ENCODE data around the gene APP.

DNA sequence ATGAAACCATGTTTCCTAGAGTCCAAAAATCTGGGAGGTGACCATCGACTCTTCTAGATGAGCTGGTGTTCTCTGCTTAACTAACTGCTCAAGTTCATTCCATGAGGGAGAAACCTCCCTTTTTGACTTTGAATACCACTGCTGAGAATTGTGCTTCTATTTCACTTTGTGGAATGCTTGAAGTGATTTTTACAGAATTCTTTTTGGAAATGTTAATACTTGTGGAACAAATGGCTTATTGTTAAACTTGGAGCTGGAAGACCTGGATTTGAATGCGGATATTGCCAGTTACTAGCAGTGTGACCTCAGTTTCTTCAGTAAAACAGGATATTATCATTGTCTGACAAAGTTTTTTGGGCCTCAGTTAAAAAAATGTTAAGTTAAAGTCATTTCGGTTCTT, 36.5 kb upstream of the APP start:
- TF ChIP-seq POLR2A (IDR thresholded peaks at IDR 0.05) = no peak
- no peak for TF ChIP-seq CTCF (IDR thresholded peaks at IDR 0.05)
